ENCODE results near the gene RBM33.

The RBM33 gene

GRCh38 chr7:155802291-155802690 is 157.8 kb downstream of the RBM33 start:
- DNase-seq (ENCODE audit: insufficient read length, low spot score) (no peak), FAIRE-seq (no peak)
- TF ChIP-seq CTCF (IDR thresholded peaks at IDR 0.05; ENCODE audit: insufficient read depth, missing control alignments), result no peak

DNA sequence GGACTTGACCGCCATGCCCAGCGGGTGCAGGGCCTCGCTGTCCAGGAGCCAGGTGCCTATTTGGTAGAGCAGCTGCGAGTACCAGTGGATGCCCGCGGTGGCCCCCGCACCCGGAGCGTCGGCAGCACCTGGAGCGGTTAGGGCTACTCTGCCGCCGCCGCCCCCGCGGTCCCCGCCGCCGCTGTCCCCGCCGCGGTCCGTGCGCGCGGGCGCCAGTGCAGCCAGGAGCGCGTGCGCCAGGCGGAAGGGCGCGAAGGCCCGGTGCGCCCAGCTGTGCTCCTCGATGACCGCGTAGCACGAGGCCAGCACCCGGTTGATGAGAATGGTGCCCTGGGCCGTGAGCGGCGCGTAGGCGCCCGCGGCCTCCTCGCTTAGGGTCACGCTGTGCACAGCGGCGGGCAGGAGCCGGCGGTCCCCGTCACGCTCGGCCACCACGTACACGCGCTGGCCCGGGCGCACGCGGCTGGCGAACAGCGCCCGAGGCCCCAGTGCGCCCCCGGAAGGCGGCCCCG is 158.5 kb downstream of the RBM33 start:
- no peak for TF ChIP-seq CTCF (IDR thresholded peaks at IDR 0.05; ENCODE audit: insufficient read depth, missing control alignments)
- no peak for DNase-seq (ENCODE audit: insufficient read length, low spot score)
- FAIRE-seq, result no peak

DNA sequence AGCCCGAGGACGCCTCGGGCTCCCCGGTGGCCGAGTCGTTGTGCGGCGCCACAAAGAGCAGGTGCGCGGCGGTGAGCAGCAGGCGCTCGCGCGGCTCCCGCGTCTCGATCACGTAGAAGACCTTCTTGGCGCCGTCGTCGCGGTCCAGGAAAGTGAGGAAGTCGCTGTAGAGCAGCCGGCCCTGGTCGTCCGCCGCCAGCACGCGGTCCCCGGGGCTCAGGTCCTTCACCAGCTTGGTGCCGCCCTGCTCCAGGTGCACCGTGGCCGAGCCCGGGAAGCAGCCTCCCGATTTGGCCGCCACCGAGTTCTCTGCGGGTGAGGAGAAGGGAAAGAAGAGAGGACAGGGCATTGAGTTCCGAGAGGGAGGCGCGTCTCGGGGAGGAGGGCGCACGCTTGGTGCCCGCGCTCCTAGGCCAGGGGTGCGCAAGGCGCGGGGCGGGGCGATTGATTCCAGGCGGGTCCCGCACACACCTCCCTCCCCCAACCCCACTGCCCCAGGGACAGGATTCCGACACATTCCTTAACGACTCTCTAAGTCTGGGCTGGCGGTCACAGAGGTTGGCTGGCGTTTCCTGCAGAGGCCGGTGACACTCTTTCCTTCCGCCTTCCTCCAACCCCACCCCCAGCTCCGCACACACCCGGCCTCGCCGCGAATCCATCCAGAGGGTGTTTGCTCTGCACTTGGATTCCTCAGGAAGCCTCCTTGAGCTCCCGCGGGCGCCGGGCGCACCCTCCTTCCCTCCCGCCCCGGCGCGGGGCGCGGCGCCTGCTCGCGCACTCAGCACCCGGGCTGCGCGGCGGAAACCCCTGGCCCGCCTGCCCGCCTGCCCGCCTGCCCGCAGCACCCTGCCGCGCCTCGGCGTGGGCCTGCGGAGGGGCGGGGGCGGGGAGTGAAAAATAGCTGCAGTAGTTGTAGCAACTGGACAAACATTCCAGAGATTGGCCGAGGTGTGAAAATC is 159.2 kb downstream of the RBM33 start:
- no peak for TF ChIP-seq CTCF (IDR thresholded peaks at IDR 0.05; ENCODE audit: insufficient read depth, missing control alignments)
- DNase-seq (ENCODE audit: insufficient read length, low spot score) (no peak), FAIRE-seq (no peak)

- no peak for TF ChIP-seq CTCF (IDR thresholded peaks at IDR 0.05; ENCODE audit: insufficient read depth, missing control alignments)
- FAIRE-seq, result no peak
- DNase-seq (ENCODE audit: insufficient read length, low spot score), result no peak
Measured at GRCh38 chr7:155804431-155804831, 160.0 kb downstream of the RBM33 start.

DNA sequence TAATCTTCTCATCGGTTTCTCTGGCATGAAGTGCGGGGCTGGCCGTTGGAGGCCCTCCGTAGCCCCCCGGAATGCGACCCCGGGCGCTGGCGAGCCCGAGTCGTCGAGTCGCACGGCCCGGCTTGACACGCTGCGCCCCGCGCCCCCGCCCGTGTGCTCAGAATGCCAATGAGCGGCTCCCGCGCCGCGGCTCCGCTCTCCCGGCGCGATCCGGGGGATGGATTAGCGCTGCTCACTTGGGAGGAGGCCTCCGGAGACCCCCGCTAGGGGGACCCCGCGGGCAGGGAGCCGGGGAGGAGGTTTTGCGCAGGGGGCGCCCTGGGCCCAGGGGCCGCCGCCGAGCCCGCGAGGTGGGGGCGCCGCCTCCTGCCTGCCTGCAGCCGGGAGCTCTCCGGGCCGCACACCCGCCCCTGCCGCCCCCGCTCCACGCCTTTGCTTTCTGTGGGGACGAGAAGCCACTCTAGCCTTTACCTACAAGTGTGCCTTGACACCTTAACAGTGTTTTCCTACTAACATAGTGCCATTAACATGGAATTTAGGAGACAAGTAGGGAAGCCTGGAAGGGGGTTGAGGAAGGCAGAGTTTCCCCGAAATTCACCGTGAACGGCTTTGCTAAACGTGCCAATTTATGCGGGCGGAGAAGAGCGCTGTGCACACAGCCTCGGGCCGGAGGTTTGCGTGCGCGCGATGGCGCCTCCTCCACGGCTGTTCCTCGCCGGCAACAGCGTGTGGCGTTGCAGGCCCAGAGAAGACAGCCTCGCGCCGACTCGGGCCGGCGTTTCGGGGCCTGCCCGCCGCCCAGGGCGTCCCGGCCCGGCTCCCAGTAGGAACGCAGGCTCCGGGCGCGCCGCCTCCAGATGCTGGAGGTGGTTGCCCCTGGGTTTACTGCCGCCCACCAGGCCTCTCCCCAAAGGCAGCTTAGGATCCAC is 160.7 kb downstream of the RBM33 start:
- peak; percentile 42 for TF ChIP-seq CTCF (IDR thresholded peaks at IDR 0.05; ENCODE audit: insufficient read depth, missing control alignments)
- peak; percentile 95 for DNase-seq (ENCODE audit: insufficient read length, low spot score)
- FAIRE-seq, result no peak

GRCh38 chr7:155805826-155806095 is 161.3 kb downstream of the RBM33 start:
- TF ChIP-seq CTCF (IDR thresholded peaks at IDR 0.05; ENCODE audit: insufficient read depth, missing control alignments), result no peak
- DNase-seq (ENCODE audit: insufficient read length, low spot score) (no peak), FAIRE-seq (no peak)

Data from D721Med (cell line).